Measurements from ENCODE around the gene P2RX6. TPM values are rescaled to one million over a fixed set of nuclear protein-coding genes. Genes with fewer than 3 reads are reported as not detected.
A peak's percentile ranks its signal among the peaks of the same experiment; 100 is the strongest.

Gene P2RX6
- total RNA-seq, 4 donors from 2014 or later = 0.35 to 0.47 (median 0.40) TPM; not detected in 1

- TF ChIP-seq POLR2AphosphoS5 (IDR thresholded peaks at IDR 0.05) (no peak), POLR2A (IDR thresholded peaks at IDR 0.05) (no peak)
- H3K27ac ChIP-seq = peak overlapping the region in 1 of 4 donors; percentile 11
- H3K36me3 ChIP-seq = peaks cover 0 to 78% of the 10 kb centered on the region in 2 donors
- H3K9me3 ChIP-seq = no peaks in the 10 kb centered on the region
- no peaks in the 10 kb centered on the region for H3K27me3 ChIP-seq
- ATAC-seq = no peak
- H3K4me1 ChIP-seq = peaks cover 0 to 35% (median 19%) of the 10 kb centered on the region in 3 donors
- WGBS, 2 donors (ENCODE audit: low coverage in 1 of 2) = 72% methylated on average over 4 of the region's 13 CpGs; no CpG with 5 or more reads in 1 of the 2 donors
- no peak overlapping the region for H3K4me3 ChIP-seq
Observed at GRCh38 chr22:20997536-20998257, 17.3 kb upstream of the P2RX6 start.

DNA sequence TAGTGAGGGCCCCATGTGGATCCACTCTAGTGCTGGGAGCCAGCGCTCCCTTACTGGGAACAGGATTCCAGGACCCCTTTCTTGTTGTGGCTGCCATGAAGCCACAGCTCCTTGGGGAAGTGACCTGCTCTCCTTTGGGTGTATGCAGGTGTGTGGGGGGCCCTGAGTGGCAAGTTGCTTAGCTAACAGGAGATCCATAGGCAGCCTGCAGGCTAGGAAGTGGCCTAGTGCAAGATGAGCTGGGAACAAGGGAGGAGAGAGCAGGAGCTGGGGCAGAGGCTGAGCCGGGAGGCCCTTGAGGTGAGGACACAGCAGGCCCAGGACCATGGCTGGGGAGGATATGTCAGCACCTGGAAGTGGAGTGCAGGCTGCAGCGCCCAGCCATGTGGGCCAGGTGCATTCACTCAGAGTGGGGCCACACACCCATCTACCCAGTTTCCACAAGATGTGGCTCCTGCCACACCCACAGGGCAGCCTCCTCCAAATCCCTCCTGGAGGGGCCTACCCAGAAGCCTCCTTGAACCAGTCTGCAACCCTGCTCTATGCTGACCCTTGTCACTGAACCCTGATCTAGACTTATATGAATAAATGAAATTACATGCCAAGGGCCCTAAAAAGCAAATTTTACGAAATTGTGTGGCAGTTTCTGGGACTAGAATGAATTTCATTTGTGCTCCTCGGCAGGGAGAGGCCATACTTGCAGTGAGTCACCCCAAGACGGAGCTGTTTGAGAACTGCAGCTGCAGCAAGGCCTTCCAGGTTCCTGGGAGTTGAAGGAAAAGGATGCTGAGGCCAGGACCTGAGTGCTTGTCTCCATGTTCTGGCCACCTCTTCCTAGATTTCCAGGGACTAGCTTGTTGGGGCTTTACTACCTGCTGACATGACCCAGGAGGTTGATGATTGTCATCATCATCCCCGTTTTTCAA, 16.3 kb upstream of the P2RX6 start:
- WGBS, 2 donors (ENCODE audit: low coverage in 1 of 2) = 17 to 49% methylated on average over 1 to 5 of the region's 7 CpGs
- no peak for ATAC-seq
- H3K36me3 ChIP-seq = peaks cover 0 to 68% of the 10 kb centered on the region in 2 donors

DNA sequence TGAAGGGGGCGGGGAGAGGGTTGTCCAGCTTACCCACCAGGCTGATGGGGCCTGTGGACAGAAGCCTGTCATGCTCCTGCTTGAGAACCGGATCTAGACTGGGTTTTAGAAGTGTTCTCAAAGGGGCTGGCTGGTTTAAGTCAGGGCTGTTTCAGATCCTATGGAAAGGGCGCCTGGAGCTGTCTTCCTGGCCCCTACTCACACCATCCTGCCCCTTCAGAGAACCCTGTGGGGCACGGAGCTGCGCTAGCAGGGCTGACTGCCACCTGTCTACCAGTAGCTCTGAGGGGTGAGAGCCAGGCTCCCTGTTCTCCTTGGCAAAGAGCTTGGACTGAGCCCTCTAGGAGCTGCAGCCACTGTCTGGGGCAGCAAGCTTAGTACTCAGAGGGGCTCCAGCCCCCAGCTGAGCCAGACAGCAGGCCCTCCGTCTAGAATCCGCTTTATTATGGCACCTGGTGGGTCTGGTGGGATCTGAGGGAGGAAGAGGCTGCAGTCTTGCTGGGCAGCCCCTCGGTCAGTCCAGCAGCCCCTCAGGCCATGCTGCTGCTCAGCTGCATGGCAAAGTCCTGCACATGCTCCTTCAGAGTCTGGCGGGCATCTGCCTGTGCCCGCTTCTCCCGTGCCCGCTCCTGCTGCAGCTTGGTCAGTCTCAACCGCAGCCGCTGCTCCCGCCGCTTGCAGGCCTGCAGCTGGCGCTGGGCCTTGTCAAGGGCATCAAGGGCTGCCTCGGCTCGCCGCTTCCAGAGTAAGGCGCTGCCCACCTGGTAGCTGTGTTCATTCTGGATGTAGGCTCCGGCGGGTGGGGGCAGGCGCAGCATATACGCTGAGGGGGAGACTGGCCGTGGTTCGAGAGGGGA, 15.4 kb upstream of the P2RX6 start:
- Histone ChIP-seq H3K4me3 (peak overlapping the region in 1 of 2 donors; percentile 75), H3K36me3 (peaks cover 0 to 59% of the 10 kb centered on the region in 2 donors), H3K27me3 (no peaks in the 10 kb centered on the region), H3K27ac (peak overlapping the region in 3 of 4 donors; percentile 96 to 98 (median 97)), H3K9me3 (no peaks in the 10 kb centered on the region), H3K4me1 (peaks cover 0 to 51% (median 25%) of the 10 kb centered on the region in 3 donors)
- TF ChIP-seq, protein P1, sequence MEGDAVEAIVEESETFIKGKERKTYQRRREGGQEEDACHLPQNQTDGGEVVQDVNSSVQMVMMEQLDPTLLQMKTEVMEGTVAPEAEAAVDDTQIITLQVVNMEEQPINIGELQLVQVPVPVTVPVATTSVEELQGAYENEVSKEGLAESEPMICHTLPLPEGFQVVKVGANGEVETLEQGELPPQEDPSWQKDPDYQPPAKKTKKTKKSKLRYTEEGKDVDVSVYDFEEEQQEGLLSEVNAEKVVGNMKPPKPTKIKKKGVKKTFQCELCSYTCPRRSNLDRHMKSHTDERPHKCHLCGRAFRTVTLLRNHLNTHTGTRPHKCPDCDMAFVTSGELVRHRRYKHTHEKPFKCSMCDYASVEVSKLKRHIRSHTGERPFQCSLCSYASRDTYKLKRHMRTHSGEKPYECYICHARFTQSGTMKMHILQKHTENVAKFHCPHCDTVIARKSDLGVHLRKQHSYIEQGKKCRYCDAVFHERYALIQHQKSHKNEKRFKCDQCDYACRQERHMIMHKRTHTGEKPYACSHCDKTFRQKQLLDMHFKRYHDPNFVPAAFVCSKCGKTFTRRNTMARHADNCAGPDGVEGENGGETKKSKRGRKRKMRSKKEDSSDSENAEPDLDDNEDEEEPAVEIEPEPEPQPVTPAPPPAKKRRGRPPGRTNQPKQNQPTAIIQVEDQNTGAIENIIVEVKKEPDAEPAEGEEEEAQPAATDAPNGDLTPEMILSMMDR (IDR thresholded peaks at IDR 0.05) = no peak
- TF ChIP-seq POLR2A (IDR thresholded peaks at IDR 0.05) (no peak), EP300 (IDR thresholded peaks at IDR 0.05) (no peak), POLR2AphosphoS5 (IDR thresholded peaks at IDR 0.05) (no peak)
- 82% methylated on average over 8 of the region's 27 CpGs; no CpG with 5 or more reads in 1 of the 2 donors for WGBS, 2 donors (ENCODE audit: low coverage in 1 of 2)
- ATAC-seq = no peak

More for the DNA sequence above, 16.3 kb upstream of the P2RX6 start:
- no peak overlapping the region for H3K27ac ChIP-seq
- H3K9me3 ChIP-seq = no peaks in the 10 kb centered on the region
- TF ChIP-seq POLR2A (IDR thresholded peaks at IDR 0.05) = no peak
- TF ChIP-seq POLR2AphosphoS5 (IDR thresholded peaks at IDR 0.05) = no peak
- TF ChIP-seq EP300 (IDR thresholded peaks at IDR 0.05) = no peak
- TF ChIP-seq, protein P1 (IDR thresholded peaks at IDR 0.05) = no peak
- peaks cover 0 to 45% (median 25%) of the 10 kb centered on the region in 3 donors for H3K4me1 ChIP-seq
- no peaks in the 10 kb centered on the region for H3K27me3 ChIP-seq
- no peak overlapping the region for H3K4me3 ChIP-seq

- TF ChIP-seq POLR2A (IDR thresholded peaks at IDR 0.05) (peak in 1 of 2 donors; percentile 1), POLR2AphosphoS5 (IDR thresholded peaks at IDR 0.05) (no peak), EP300 (IDR thresholded peaks at IDR 0.05) (no peak)
- TF ChIP-seq, protein P1 (IDR thresholded peaks at IDR 0.05) = no peak
- H3K4me3 ChIP-seq = peak overlapping the region; percentile 74 to 75
- peak overlapping the region; percentile 93 to 98 (median 96) for H3K27ac ChIP-seq
- H3K36me3 ChIP-seq = peaks cover 0 to 51% of the 10 kb centered on the region in 2 donors
- ATAC-seq = no peak
- peaks cover 0 to 51% (median 25%) of the 10 kb centered on the region in 3 donors for H3K4me1 ChIP-seq
- H3K9me3 ChIP-seq = no peaks in the 10 kb centered on the region
- H3K27me3 ChIP-seq = no peaks in the 10 kb centered on the region
- WGBS, 2 donors (ENCODE audit: low coverage in 1 of 2) = 41% methylated on average over 6 of the region's 22 CpGs; no CpG with 5 or more reads in 1 of the 2 donors
Observed at GRCh38 chr22:21000207-21000986, 14.6 kb upstream of the P2RX6 start.
